ENCODE data around the gene ZXDB.
"Not testable (repeated sequence)": the region's sequence is repeated elsewhere in the genome, so short reads cannot be mapped to it uniquely, and the experiment has no call there.

The ZXDB gene

GRCh38 chrX:57587062-57587461 is 4.7 kb upstream of the ZXDB start:
- TF ChIP-seq CTCF (IDR thresholded peaks at IDR 0.05; ENCODE audit: low read depth, low read length) = no peak
- H3K27ac ChIP-seq = no peak overlapping the region
- H3K36me3 ChIP-seq = no peaks in the 10 kb centered on the region
- no peak overlapping the region for H3K4me3 ChIP-seq (ENCODE audit: low read depth, low read length)
- H3K9me3 ChIP-seq (ENCODE audit: severe bottlenecking) = no peaks in the 10 kb centered on the region
- H3K27me3 ChIP-seq (ENCODE audit: insufficient read depth, low read depth, severe bottlenecking) = no peaks in the 10 kb centered on the region
- DNase-seq = no peak

GRCh38 chrX:57587607-57588006 is 4.2 kb upstream of the ZXDB start:
- no peak for TF ChIP-seq CTCF (IDR thresholded peaks at IDR 0.05; ENCODE audit: low read depth, low read length)
- H3K9me3 ChIP-seq (ENCODE audit: severe bottlenecking) = no peaks in the 10 kb centered on the region
- no peaks in the 10 kb centered on the region for H3K27me3 ChIP-seq (ENCODE audit: insufficient read depth, low read depth, severe bottlenecking)
- DNase-seq = no peak
- no peak overlapping the region for H3K4me3 ChIP-seq (ENCODE audit: low read depth, low read length)
- H3K36me3 ChIP-seq = no peaks in the 10 kb centered on the region
- H3K27ac ChIP-seq = no peak overlapping the region

- H3K4me3 ChIP-seq (ENCODE audit: low read depth, low read length) = peak overlapping the region; percentile 18
- H3K9me3 ChIP-seq (ENCODE audit: severe bottlenecking); H3K36me3 ChIP-seq: not testable (repeated sequence)
- H3K27ac ChIP-seq = peak overlapping the region; percentile 78
- peaks cover 10% of the 10 kb centered on the region for H3K27me3 ChIP-seq (ENCODE audit: insufficient read depth, low read depth, severe bottlenecking)
- DNase-seq = peak; percentile 42
Measured at GRCh38 chrX:57592160-57592893, 516 bp downstream of the ZXDB start.

GRCh38 chrX:57592894-57593215 is 1.0 kb downstream of the ZXDB start:
- peak; percentile 41 for DNase-seq
- not testable (repeated sequence) for H3K36me3 ChIP-seq; H3K27ac ChIP-seq; H3K9me3 ChIP-seq (ENCODE audit: severe bottlenecking)
- TF ChIP-seq CTCF (IDR thresholded peaks at IDR 0.05; ENCODE audit: low read depth, low read length) = 0 out of 2 replicates have a peak, but pooled peaks have one; percentile 15
- Histone ChIP-seq H3K4me3 (ENCODE audit: low read depth, low read length) (peak overlapping the region; percentile 18), H3K27me3 (ENCODE audit: insufficient read depth, low read depth, severe bottlenecking) (peaks cover 10% of the 10 kb centered on the region)

GRCh38 chrX:57595381-57595811 is 3.6 kb downstream of the ZXDB start:
- DNase-seq = no peak
- Histone ChIP-seq H3K27ac (no peak overlapping the region), H3K4me3 (ENCODE audit: low read depth, low read length) (no peak overlapping the region)

GRCh38 chrX:57596109-57596508 is 4.3 kb downstream of the ZXDB start:
- TF ChIP-seq CTCF (IDR thresholded peaks at IDR 0.05; ENCODE audit: low read depth, low read length) = no peak
- Histone ChIP-seq H3K27me3 (ENCODE audit: insufficient read depth, low read depth, severe bottlenecking) (peaks cover 10% of the 10 kb centered on the region), H3K27ac (no peak overlapping the region), H3K4me3 (ENCODE audit: low read depth, low read length) (no peak overlapping the region), H3K9me3 (ENCODE audit: severe bottlenecking) (no peaks in the 10 kb centered on the region), H3K36me3 (no peaks in the 10 kb centered on the region)
- DNase-seq = no peak

More at GRCh38 chrX:57595381-57595811, 3.6 kb downstream of the ZXDB start:
- peaks cover 10% of the 10 kb centered on the region for H3K27me3 ChIP-seq (ENCODE audit: insufficient read depth, low read depth, severe bottlenecking)
- H3K36me3 ChIP-seq = no peaks in the 10 kb centered on the region
- H3K9me3 ChIP-seq (ENCODE audit: severe bottlenecking) = no peaks in the 10 kb centered on the region
- TF ChIP-seq CTCF (IDR thresholded peaks at IDR 0.05; ENCODE audit: low read depth, low read length) = no peak

All from WERI-Rb-1 (cell line).